ENCODE measurements around the gene PCDHGA5. TPM values are rescaled to one million over a fixed set of nuclear protein-coding genes. Genes with fewer than 3 reads are reported as not detected.

Gene PCDHGA5
- total RNA-seq, result 0.43 and 1.6 TPM in 2 replicates

GRCh38 chr5:141363952-141364660, at the start of gene PCDHGA5:
PCDHGA5 (plus strand) TSS chr5:141364162; CDS start chr5:141364331, 169 bp downstream.

GRCh38 chr5:141320225-141321169, 43.5 kb upstream of the PCDHGA5 start, which contains the start of gene TAF7:
TAF7 (minus strand) TSS chr5:141320784; CDS start chr5:141320044, 740 bp downstream.

GRCh38 chr5:141330299-141331080, 33.5 kb upstream of the PCDHGA5 start, which contains the start of gene PCDHGA1:
PCDHGA1 (plus strand) TSS chr5:141330514.

GRCh38 chr5:141338538-141339306, 25.2 kb upstream of the PCDHGA5 start, which contains the start of gene PCDHGA2:
PCDHGA2 (plus strand) TSS chr5:141338760.

GRCh38 chr5:141343242-141343952, 20.6 kb upstream of the PCDHGA5 start, which contains the start of gene PCDHGA3:
PCDHGA3 (plus strand) TSS chr5:141343829; CDS start chr5:141344034, 205 bp downstream.

GRCh38 chr5:141349917-141350619, 13.9 kb upstream of the PCDHGA5 start, which contains the start of gene PCDHGB1:
PCDHGB1 (plus strand) TSS chr5:141350099; CDS start chr5:141350261, 162 bp downstream.

GRCh38 chr5:141354900-141355469, 9.0 kb upstream of the PCDHGA5 start, which contains the start of gene PCDHGA4:
PCDHGA4 (plus strand) TSS chr5:141355021; CDS start chr5:141355108, 87 bp downstream.

GRCh38 chr5:141359790-141360426, 4.1 kb upstream of the PCDHGA5 start, which contains the start of gene PCDHGB2:
PCDHGB2 (plus strand) TSS chr5:141359994; CDS start chr5:141360136, 142 bp downstream.

GRCh38 chr5:141369994-141370848, 6.3 kb downstream of the PCDHGA5 start, which contains the start of gene PCDHGB3:
PCDHGB3 (plus strand) TSS chr5:141370242; CDS start chr5:141370395, 153 bp downstream.

GRCh38 chr5:141373673-141374317, 9.8 kb downstream of the PCDHGA5 start, which contains the start of gene PCDHGA6:
PCDHGA6 (plus strand) TSS chr5:141373891; CDS start chr5:141374084, 193 bp downstream.

GRCh38 chr5:141382469-141383294, 18.7 kb downstream of the PCDHGA5 start, which contains the start of gene PCDHGA7:
PCDHGA7 (plus strand) TSS chr5:141382742; CDS start chr5:141382900, 158 bp downstream.

GRCh38 chr5:141387557-141388311, 23.8 kb downstream of the PCDHGA5 start, which contains the start of gene PCDHGB4:
PCDHGB4 (plus strand) TSS chr5:141387698; CDS start chr5:141387885, 187 bp downstream.

GRCh38 chr5:141392429-141393198, 28.7 kb downstream of the PCDHGA5 start, which contains the start of gene PCDHGA8:
PCDHGA8 (plus strand) TSS chr5:141392633; CDS start chr5:141392814, 181 bp downstream.

All from placental epithelial cell (primary cell).